Progenitor cell of endocrine pancreas (in vitro differentiated cells): ENCODE measurements around the gene TCERG1L. TPM values are rescaled to one million over a fixed set of nuclear protein-coding genes. Genes with fewer than 3 reads are reported as not detected.

ENCODE experiments used
- DNase-seq: peaks from one replicate; pipeline ENCODE4 v3.0.0; 2021; ENCODE audit warnings: low spot score; ENCODE audit not compliant: unreplicated experiment
- H3K27ac Mint-ChIP-seq: 2 replicates; pipeline ENCODE4 v1.8.0; 2021; ENCODE audit warnings: mild to moderate bottlenecking, moderate library complexity, mixed read lengths
- H3K27me3 Mint-ChIP-seq: 2 replicates; pipeline ENCODE4 v1.8.0; 2021; ENCODE audit warnings: mixed read lengths
- H3K36me3 Mint-ChIP-seq: 2 replicates; pipeline ENCODE4 v1.8.0; 2022; ENCODE audit warnings: mixed read lengths; ENCODE audit not compliant: insufficient read depth
- H3K4me1 Mint-ChIP-seq: 2 replicates; pipeline ENCODE4 v1.8.0; 2021; ENCODE audit warnings: low read depth, mixed read lengths
- H3K4me3 Mint-ChIP-seq: 2 replicates; pipeline ENCODE4 v1.8.0; 2021; ENCODE audit warnings: low read depth, mild to moderate bottlenecking, moderate library complexity, mixed read lengths
- H3K9me3 Mint-ChIP-seq: 2 replicates; pipeline ENCODE4 v1.8.0; 2021; ENCODE audit warnings: low read depth, mixed read lengths
- CTCF ChIP-seq: fragments of 200-600 bp; sonication (generic); IDR thresholded peaks from one replicate; pipeline ENCODE4 v1.5.0; 2021; ENCODE audit warnings: antibody characterized with exemption, mild to moderate bottlenecking; ENCODE audit not compliant: unreplicated experiment
- total RNA-seq: library from RNA; stranded (reverse); gene quantifications from 2 replicates; pipeline ENCODE4 v1.2.1, GENCODE V29; 2021

The TCERG1L gene
- total RNA-seq, 1 donor from 2014 or later: 0.53 TPM

- Mint-ChIP-seq H3K27ac (no peak overlapping the region), H3K9me3 (no peaks in the 10 kb centered on the region), H3K27me3 (peaks cover 16% of the 10 kb centered on the region), H3K4me3 (no peak overlapping the region), H3K4me1 (no peaks in the 10 kb centered on the region), H3K36me3 (no peaks in the 10 kb centered on the region)
- no peak for TF ChIP-seq CTCF
- DNase-seq: no peak
Measured at GRCh38 chr10:131260452-131261211, 50.9 kb downstream of the TCERG1L start.

- Mint-ChIP-seq H3K36me3 (no peaks in the 10 kb centered on the region), H3K27me3 (peaks cover 19% of the 10 kb centered on the region), H3K4me3 (no peak overlapping the region)
Measured at GRCh38 chr10:131260031-131260430, 51.5 kb downstream of the TCERG1L start.

DNA sequence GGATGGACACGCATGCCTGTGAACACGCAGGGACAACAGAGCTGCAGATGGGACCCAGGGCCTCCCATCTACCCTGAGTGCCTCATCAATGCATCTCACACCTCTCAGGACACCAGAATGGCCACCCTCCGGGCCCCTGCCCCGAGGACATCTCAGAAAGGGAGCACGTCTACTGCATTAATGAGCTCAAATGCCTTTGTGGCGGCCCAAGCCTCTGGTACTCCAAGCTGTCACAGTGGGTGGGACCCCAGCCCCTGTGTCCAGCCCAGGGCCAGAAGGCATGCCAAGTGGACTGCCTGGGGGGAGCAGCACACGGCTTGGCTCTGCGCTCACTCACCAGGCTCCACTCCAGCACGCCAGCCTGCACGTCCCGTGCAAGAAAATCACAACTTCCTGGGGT lies 52.0 kb downstream of the TCERG1L start:
- Mint-ChIP-seq H3K27ac (no peak overlapping the region), H3K4me1 (no peaks in the 10 kb centered on the region), H3K27me3 (peaks cover 21% of the 10 kb centered on the region), H3K4me3 (no peak overlapping the region), H3K36me3 (no peaks in the 10 kb centered on the region), H3K9me3 (no peaks in the 10 kb centered on the region)
- no peak for TF ChIP-seq CTCF
- DNase-seq: no peak

More at GRCh38 chr10:131260031-131260430, 51.5 kb downstream of the TCERG1L start:
- Mint-ChIP-seq H3K4me1 (no peaks in the 10 kb centered on the region), H3K27ac (no peak overlapping the region), H3K9me3 (no peaks in the 10 kb centered on the region)
- no peak for TF ChIP-seq CTCF
- no peak for DNase-seq

DNA sequence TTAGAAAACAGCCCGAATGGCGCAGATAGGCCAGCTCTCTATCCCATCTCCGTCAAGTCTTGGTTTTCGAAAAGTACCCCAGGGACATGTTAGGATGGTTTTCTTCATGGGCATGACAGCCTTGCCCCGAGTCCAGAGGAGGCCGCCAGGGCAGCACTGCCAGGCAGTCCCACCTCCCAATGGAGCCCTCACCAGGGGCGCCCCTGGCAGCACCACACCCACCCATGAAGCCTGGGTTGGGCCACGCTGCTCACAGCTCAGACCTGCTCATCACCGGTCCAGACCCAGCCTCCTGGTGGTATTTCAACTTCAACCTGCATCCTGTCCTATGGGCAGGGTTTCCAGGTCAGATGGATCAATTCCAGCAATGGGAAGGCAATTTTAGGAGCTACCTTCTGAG lies 53.3 kb downstream of the TCERG1L start:
- Mint-ChIP-seq H3K9me3 (no peaks in the 10 kb centered on the region), H3K36me3 (no peaks in the 10 kb centered on the region), H3K27ac (no peak overlapping the region), H3K4me3 (no peak overlapping the region), H3K27me3 (peaks cover 30% of the 10 kb centered on the region), H3K4me1 (no peaks in the 10 kb centered on the region)
- no peak for DNase-seq
- TF ChIP-seq CTCF: no peak

DNA sequence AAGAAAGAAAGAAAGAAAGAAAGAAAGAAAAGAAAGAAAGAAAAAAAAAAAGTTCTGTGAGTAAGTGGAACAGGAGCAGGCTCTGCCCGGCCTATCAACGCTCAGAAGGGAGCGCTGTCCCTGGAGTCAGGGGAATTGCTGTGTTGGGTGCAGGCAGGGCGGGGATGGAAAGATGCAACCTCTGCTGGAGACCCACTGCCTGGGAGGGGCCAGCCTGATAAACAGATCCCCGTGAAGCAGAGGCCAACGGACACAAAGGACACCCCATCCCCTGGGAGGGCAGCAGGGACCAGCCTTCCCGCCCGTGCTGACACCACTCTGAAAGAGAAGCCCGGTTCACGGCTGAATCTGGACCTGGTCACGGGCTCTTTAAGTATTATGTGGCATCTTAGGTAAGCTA lies 54.5 kb downstream of the TCERG1L start:
- TF ChIP-seq CTCF: no peak
- Mint-ChIP-seq H3K4me1 (no peaks in the 10 kb centered on the region), H3K9me3 (no peaks in the 10 kb centered on the region), H3K27me3 (peaks cover 34% of the 10 kb centered on the region), H3K4me3 (no peak overlapping the region), H3K36me3 (no peaks in the 10 kb centered on the region), H3K27ac (no peak overlapping the region)
- no peak for DNase-seq
